NCI-H748 (cell line): ENCODE measurements around the gene MTUS2.
A peak's percentile ranks its signal among the peaks of the same experiment; 100 is the strongest.
"Not testable (repeated sequence)": the region's sequence is repeated elsewhere in the genome, so short reads cannot be mapped to it uniquely, and the experiment has no call there.

Source experiments
- DNase-seq: peaks from one replicate; lab custom pipeline; 2025; ENCODE audit not compliant: unreplicated experiment; lab: John Stamatoyannopoulos, UW

MTUS2 gene

DNA sequence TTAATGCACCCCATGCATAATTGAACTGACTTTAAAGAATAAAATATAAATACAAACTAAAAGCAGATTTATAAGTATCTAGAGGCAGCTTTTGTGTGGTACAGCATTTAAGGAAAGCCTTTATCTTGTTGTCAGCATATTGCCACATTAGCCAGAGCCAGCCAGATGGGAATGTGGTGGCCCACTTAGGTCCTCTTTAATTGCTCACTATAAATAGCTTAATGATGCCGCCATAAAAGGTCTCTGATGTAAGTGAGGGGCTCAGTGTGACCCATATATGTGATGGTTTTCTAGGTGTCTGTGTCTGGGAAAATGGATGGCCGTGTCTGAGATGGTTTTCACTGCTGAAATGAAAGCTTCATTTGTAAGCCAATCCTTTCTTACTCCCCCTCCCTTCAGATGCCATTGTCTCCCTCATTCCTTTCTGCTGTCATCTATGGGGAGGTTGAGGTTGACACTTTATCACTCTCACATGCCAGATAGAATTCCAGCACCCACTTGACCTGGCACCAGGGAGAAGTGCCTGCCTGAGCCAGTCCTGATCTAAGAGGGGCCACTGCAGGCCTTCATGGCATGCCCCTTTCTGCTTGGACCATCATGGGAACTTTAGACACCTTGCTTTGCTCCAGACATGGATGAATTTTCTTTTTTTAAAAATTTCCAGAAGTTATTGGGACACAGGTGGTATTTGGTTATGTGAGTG is 135.3 kb downstream of the MTUS2 start:
- no peak for DNase-seq

DNA sequence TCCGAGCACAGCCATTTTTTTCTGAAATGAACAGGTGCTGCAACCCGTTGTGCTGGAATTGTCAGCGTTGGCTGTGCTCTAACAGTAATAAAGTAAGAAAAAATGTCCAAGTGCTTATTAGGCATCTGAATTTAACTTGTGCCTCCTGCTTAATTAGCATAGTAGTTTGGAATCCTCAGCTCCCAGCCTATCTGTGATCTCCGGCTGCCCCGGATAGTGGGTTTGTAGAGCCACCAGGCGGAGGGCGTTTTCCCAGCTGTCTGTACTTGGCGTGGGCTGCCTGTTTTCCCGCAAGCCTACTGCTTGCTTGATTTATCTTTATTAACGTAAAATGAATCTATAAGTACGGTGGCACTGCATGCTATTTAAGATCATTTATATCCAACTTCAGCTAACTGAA is 137.9 kb downstream of the MTUS2 start:
- no peak for DNase-seq

DNA sequence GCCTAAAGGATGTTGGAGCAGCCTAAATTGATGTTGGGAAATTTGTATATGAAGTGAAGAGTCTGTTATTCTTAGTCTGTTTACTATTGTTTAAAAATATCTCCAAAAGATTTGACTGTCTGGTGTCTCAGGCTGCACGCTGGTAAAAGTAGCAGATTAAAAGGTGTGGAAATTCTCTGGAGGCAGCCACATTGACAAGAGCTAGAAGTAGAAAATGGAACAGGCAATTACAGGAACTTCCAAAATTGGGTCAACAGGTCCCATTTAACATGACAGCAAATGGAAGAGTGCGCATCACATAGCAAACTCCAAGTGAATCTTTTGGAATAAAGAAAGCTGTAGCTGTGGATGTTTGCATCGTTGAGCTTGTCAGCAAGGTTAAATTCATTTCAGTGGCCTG is 138.3 kb downstream of the MTUS2 start:
- no peak for DNase-seq

DNA sequence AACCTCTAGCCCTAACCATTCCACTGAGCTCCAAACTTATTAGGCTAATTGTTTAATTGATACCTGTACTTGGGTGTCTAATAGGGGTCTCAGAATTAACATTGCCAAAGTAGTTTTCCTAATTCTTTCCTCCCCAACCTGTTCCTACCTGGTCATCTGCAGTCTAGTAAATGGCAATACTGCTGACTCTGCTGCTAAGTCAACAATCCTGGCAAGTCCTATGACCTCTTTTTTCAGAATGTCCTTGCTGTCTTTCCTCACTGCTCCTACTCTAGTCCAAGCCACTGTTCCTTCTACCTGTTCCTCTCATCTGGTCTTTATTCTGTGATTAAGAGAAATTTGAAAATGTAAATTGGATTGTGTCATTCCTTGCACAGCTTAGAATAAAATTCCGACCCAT is 143.9 kb downstream of the MTUS2 start:
- no peak for DNase-seq

DNA sequence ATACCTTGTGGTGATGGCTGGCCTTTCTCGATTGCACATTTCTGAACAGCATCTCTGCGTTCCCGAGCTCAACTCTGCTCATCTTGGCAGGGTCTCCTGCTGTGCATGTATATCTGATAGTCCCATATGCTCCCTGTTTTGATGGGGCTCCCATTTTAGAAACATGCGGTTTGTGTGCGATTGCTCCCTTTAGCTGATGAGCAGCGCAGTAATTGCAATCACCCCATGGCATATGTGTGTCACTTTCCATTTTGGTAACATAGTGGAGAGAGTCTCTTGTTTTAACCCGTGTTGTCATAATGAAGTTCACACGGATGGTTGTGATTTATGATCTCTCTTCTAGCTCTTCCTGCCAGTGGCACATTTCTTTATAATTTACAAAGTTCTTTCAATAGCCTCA is 144.7 kb downstream of the MTUS2 start:
- DNase-seq: no peak

DNA sequence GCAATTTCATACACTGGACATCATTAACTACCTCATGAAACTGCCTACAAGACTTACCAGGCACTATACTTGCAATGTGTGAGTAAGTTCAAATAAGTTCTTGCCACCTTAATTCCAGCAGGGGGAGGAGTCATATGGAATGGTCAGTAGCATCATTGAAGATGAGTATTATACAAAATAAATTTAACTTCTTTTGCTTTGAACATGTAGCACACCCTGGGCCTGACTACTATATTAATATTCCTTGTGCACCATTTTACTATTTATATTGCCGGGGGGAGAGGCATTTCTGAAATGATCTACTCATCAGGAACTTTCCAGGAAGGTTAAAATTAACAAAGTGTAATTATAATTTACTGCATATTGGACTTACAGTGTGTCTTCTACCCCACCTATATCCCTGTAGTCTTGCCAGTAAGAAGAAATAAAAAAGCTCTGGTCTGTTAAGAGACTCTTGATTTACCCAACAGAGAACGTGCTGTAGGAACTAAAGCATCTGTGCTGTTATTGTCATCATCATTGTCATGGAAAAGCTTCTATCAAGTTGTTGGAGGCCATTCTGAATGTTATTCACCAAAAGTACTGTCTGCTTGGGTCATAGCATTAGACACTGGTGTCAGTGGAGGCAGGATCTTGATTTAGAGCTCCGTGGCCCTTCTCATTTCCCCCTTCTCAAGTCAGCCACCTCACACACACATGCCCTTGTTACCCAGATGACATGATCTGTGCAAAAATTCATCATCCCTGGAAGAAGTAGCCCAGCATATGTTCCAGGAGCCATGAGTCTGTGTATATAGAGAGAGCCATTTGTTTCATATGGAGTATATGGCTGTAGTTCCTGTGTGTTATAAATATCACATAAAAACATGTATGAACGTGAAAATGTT is 147.1 kb downstream of the MTUS2 start:
- DNase-seq: no peak

DNA sequence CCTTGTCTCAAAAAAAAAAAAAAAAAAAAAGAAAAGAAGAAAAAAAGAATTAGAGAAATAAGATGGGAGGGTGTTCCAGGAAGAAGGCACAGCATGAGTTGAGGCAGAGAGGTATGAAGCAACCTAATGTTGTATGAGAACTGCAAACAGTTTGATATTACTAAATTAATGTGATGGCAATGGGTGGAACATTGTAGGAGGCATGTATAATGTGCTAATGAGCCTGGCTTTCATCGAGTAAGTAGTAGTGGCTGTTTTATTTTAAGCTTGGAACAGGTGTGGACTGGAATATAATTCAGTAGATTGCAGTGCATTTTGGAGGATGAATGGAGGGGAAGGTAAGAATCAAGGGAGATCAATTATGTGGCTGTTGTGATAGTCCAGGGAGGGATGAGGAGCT is 156.1 kb downstream of the MTUS2 start:
- DNase-seq: no peak

DNA sequence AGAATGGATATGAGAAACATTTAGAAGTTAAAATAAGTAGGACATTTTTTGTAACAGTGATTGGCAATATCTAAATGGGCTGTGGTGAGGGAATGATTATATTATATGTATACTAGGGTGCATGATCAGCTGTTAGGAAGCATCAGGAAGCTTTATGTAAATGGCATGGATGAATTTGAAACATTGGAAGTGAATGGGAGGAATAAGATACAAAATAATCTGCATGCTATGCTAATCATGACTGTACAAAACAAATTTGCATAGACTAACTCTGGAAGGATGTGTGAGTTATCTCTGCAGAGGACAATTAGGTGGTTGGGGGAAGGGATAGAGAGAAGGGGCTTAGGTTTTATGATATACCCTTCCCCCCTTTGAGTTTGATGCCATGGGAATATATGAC is 156.5 kb downstream of the MTUS2 start:
- no peak for DNase-seq

DNA sequence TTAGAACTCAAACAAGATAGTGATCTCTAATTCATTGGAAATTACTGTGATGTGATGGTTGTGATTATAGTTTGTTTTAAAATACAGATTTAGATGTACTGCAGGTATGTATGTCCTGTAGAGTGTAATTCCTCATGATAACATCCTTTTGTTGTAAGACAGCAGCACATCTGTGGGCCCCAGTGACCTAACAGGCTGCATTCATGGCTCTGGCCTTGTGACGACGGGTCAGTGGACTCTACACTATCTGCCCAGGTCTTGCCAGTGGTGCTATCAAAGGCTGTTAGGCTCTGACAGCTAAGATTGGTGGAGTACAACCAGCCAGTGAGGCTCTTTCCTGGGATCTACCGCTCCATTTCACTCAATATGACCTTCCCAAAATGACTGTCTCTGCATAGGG is 158.4 kb downstream of the MTUS2 start:
- no peak for DNase-seq

DNA sequence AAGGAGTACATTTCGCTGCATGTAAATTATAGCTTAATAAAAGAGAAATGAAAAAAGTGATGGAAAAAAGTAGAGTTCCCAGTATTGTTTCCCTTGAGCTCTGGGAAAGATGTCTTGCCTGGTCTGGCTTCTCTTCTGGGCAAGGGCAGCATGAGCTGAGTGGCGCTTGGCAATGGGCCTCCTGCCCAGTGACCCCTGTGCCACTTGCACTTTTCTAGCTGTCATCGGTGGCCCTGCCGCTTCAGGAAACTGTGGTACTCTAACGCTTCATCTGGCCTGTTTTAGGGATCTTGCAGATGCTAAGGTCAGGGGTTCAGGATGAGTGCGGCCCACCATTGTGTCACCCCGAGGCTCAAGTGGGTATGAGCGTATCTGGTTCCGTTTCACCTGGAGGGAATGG is 161.4 kb downstream of the MTUS2 start:
- DNase-seq: no peak

DNA sequence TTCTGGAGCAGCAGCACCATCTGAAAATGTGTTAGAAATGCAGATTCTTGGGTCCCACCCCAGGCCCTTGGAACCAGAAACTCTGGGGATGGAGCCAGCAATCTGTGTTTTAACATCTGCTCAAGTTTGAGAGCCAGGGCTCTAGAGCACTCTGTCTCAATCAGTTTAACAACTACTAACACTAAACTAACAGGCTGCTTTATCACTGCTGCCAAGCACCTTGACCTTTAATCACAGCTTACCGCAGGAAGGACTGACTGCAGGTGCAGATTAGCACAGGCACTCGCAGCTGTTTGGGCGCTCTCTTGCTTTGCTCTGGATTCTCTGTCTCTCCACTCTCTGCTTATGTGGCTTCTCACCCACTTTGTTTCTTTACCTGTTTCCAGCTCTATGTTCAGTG is 163.5 kb downstream of the MTUS2 start:
- peak; percentile 32 for DNase-seq

DNA sequence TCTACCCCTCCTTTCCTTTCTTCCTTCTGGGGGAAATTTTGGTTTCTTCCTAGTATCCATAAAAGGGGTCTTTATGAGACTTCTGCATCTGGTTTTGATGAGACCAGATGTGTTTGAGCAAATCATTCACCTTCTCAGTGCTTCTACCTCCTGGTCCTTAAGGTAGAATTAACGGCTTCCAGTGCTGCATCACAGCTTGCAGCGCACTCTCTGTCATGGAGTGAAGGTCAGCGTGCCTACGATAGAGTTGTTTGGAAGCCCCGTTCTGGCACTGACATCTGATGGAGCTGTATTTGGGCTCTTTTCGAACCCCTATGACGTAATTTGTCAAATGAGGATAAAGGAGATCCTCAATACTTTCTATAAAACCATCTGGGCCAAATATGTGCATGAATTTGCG is 164.2 kb downstream of the MTUS2 start:
- DNase-seq: no peak

DNA sequence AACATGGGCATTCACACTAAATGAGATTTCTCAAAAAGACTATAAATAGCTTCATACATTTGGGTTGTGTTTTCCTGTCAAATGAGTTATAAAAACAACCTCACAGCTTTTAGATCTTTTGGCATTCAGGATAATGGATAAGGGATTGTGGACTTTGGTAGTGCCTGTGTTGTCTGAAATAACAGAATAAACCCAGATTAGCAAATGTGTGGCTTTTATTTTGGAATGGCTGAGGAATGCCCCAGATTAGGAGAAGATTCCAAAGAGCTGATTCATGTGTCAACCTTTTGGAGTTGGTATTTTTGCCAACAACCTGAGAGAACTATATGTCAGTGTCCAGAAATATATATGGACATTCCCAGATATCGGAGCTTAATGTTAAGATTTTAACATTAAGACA is 164.7 kb downstream of the MTUS2 start:
- no peak for DNase-seq

DNA sequence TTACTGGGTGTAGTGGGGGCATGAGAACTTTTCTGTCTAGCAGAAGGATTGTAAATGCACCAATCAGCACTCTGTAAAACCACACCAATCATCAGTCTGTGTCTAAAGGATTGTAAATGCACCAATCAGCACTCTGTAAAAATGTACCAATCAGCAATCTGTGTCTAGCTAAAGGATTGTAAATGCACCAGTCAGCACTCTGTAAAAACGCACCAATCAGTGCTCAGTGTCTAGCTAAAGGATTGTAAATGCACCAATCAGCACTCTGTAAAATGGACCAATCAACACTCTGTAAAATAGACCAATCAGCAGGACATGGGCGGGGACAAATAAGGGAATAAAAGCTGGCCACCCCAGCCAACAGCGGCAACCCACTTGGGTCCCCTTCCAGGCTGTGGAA is 170.2 kb downstream of the MTUS2 start:
- not testable (repeated sequence) for DNase-seq

DNA sequence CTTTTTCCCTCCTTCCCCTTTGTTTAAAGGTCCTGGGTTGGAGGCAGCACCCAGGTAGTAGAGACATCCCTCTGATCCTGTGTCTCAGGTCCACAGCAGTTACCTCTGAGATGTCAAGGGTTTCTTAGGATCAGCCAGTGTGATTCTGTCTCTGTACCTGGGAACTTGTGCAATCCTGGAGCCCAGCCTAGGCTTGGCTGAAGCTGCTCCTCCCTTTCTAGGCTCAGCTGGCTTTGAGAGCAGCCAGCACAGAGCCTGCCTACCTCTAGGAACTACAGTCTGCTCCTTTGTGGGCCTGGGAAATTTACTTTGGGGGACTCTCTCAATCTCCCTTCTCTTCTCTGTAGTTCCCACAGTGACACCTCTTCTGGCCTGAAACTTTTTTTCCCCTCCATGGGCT is 171.6 kb downstream of the MTUS2 start:
- DNase-seq: no peak

DNA sequence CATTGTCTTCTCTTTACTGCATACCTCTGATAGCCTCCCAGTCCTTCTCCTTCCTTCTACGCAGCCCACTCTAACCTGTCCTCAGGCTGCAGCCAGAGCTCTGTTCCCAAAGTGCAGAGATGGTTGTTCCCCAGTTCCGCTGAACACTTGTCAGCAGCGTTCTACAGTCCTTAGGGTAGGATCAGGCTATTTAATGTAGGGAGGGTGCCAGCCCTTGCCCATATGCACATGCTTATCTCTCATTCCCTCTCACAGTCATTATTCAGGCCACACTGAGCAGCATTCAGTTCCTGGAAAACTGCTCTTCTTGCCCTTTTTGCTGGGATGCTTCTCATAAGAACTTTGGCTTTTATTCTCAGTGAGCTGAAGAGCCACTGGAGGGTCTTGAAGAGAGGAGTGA is 180.7 kb downstream of the MTUS2 start:
- DNase-seq: no peak

DNA sequence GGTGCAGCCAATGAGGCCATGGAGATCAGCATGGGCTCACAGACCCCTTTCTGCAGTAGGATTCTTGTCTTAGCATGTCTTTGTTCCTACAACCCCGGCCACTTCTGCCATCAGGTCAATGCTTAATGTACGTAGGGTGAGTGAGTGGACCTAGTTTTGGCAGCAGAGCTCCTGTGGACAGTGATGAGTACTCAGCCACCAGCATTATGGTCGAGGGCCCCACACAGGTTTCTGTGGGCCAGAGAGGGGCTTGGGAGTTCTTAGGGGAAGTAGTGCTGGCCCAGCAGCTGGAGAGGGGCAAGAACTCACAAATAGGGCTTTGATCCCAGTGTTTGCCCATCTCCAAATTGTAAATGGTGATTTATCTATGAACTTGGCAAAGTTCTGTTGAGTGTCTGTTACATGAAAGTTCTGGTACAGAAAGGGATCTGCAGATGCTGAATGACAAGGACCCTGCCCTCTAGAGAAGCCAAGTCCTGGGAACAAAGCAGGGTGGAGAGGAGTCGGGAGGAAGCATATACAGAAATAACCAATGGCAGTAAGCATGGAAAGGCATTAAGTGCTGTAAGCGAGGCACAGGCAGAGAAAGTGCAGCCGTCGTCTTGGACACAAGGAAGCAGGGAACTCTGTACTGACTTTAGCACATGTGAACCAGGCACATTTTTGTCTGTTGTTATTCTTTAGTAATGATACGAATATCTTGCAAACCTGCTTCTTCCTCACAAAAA is 185.1 kb downstream of the MTUS2 start:
- no peak for DNase-seq

DNA sequence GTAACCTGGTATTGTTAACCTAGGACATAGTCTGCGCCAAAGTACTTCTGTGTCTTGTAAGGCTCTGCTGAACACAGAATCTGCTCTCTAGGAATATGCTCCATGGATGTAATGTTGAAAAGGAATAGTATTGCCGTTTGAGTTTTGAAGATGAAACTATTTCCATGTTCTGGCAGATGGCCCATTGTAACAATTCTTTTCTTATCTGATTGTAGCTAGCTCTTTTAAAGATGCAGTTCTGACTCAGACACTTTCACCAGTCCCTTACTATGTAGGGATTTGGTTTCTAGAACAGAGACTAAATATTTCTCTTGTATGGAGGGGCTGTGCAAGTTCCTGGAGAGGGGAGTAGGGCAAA is 185.6 kb downstream of the MTUS2 start:
- DNase-seq: no peak

DNA sequence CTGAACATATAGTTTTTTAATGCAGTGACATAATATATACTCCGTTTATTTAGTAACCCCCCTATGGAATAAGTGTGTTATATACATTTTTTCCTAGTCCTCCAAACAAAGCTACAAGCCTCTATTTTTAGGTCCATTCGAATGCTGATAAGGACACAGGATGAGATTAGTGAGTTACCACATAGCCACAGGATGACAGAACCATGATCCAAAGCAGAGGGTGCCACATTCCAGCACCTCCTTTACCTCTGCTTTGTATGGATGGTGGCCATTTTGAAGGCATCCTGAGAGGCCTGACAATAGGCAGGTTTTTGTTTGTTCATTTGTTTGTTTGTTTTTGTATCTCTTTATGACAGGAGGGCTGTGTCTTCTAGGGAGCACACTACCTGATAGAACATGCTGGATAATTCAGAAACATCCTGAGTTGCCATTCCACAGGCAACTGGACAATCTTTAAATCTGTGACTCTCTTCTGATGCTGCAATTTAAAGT is 186.3 kb downstream of the MTUS2 start:
- DNase-seq: no peak

DNA sequence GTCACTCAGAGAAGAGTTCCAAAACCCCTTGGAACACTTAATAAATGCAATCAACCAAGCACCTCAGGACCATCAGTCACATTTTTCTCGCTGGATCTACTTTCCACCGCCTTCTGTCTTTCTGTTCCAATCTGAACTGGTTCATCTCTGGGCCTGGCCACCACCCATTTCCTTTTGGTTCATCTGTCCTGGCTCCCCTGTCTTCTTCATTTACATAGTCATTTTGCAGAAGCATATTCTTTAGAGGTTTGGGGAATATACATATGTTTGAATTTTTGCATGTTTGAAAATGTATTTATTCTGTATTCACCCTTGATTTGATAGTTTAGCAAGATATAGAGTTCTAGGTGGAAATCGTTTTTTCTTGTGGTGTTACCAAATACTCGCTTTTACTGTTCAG is 188.2 kb downstream of the MTUS2 start:
- DNase-seq: no peak

DNA sequence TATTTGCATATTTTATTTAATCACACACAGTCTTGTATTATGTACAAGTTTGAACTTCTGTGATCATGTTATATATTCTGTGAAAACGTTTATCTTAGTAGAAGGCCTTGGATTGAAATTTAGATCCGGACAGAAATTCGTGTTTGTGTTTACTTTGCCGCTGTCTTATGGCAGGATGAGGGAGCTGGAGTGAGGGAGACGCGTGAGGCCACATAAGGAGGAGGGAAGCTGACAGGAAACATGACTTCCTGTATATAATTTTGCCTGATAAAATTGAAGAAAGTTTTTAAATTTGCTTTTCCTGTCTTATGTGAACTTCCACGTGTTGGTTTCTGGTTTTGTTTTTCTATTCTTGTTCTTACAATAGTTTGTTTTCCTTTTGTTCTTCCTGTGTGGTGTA is 200.2 kb downstream of the MTUS2 start:
- no peak for DNase-seq

DNA sequence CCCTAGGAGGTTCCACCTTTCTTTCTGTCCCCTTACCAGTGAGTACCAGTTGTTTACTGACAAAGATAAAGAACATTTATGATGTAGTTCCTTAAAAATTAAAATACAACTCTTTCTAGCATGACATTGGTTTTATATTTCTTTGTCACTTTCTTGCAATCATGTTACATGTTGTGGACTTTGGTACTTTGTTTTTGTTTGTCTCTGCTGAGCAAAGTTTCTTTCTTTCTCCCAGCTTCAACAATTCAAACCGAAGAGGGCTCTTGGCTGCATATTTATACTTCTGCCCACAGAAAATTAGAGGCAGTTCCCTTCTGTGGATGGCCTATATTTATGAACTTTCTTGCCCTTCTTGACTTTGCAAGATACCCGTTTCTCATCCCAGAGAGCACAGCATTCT is 201.2 kb downstream of the MTUS2 start:
- no peak for DNase-seq
